Keratinocyte (primary cell): ENCODE measurements around the gene PTPRD. TPM values are rescaled to one million over a fixed set of nuclear protein-coding genes. Genes with fewer than 3 reads are reported as not detected.

Experiments
- DNase-seq: peaks from one replicate; pipeline ENCODE4 v3.0.0-alpha.2; 2011; ENCODE audit warnings: low read depth, missing footprints, low spot score
- FAIRE-seq: peaks from 2 replicates; lab custom pipeline; 2011; peaks lifted over from hg19 to GRCh38; lab: Jason Lieb, UNC
- H2AFZ ChIP-seq: 2 replicates; pipeline ENCODE4 v1.6.0; 2012; ENCODE audit warnings: low read length, control low read depth, inconsistent platforms; ENCODE audit not compliant: control insufficient read depth
- H3K27ac ChIP-seq: 2 replicates; pipeline ENCODE4 v1.5.1; 2011; ENCODE audit warnings: low read length; ENCODE audit not compliant: control insufficient read depth, insufficient read depth
- H3K27me3 ChIP-seq: 3 replicates; pipeline ENCODE4 v1.6.0; 2011; ENCODE audit warnings: low read length; ENCODE audit not compliant: control insufficient read depth, insufficient read depth; ENCODE audit errors: extremely low read depth
- H3K36me3 ChIP-seq, 2 experiments: 2 replicates in 1 of 2; 3 replicates in 1 of 2; pipeline ENCODE4 v1.5.1; 2011; ENCODE audit warnings: low read length in 2 of 2, mild to moderate bottlenecking in 1 of 2; ENCODE audit not compliant: control insufficient read depth in 2 of 2, insufficient read depth in 2 of 2; ENCODE audit errors: extremely low read depth in 1 of 2
- H3K4me1 ChIP-seq: 3 replicates; pipeline ENCODE4 v1.5.1; 2011; ENCODE audit warnings: low read length; ENCODE audit not compliant: control insufficient read depth, insufficient read depth; ENCODE audit errors: extremely low read depth
- H3K4me2 ChIP-seq: 3 replicates; pipeline ENCODE4 v1.6.0; 2011; ENCODE audit warnings: low read depth, low read length; ENCODE audit not compliant: control insufficient read depth, insufficient read depth; ENCODE audit errors: extremely low read depth
- H3K4me3 ChIP-seq, 3 experiments: fragments of 200-600 bp in 1 of 3; sonication (generic) in 1 of 3; 2 replicates in 2 of 3; 3 replicates in 1 of 3; pipeline ENCODE4 v1.5.1; 2011 to 2016; ENCODE audit warnings: low read length in 3 of 3, mild to moderate bottlenecking in 3 of 3, control low read depth in 2 of 3, inconsistent platforms in 1 of 3, low read depth in 1 of 3, mixed read lengths in 1 of 3, mixed run types in 1 of 3, moderate library complexity in 1 of 3; ENCODE audit not compliant: control insufficient read depth in 2 of 3, insufficient read depth in 2 of 3; ENCODE audit errors: extremely low read depth in 1 of 3
- H3K79me2 ChIP-seq: 2 replicates; pipeline ENCODE4 v1.6.0; 2012; ENCODE audit warnings: low read length; ENCODE audit not compliant: control insufficient read depth, insufficient read depth
- H3K9ac ChIP-seq: 3 replicates; pipeline ENCODE4 v1.6.0; 2011; ENCODE audit warnings: low read length; ENCODE audit not compliant: control insufficient read depth, insufficient read depth; ENCODE audit errors: extremely low read depth
- H3K9me1 ChIP-seq: 3 replicates; pipeline ENCODE4 v1.6.0; 2011; ENCODE audit warnings: low read length; ENCODE audit not compliant: control insufficient read depth, insufficient read depth; ENCODE audit errors: extremely low read depth
- H3K9me3 ChIP-seq: 2 replicates; pipeline ENCODE4 v1.5.1; 2012; ENCODE audit warnings: low read depth, low read length; ENCODE audit not compliant: control insufficient read depth
- H4K20me1 ChIP-seq: 3 replicates; pipeline ENCODE4 v1.6.0; 2011; ENCODE audit warnings: low read length; ENCODE audit not compliant: control insufficient read depth, insufficient read depth; ENCODE audit errors: extremely low read depth
- EZH2 ChIP-seq: IDR thresholded peaks from one replicate; pipeline ENCODE4 v1.6.1; 2012; ENCODE audit warnings: inconsistent platforms, mild to moderate bottlenecking, low read length, moderate library complexity
- dilution Hi-C: fragments of 300-500 bp; cut with MboI; formaldehyde crosslinking; loops from one replicate; pipeline ENCODE4 v1.7.0; 2020; ENCODE audit warnings: low sequenced_read_pairs; ENCODE audit not compliant: extremely low pct_ligation_motif_present
- polyA plus RNA-seq, 5 experiments: library from polyadenylated mRNA; depleted of rRNA in 3 of 5; stranded (reverse) in 3 of 5; stranded (forward) in 1 of 5; unstranded in 1 of 5; fragments of >200 nt; gene quantifications; 1 replicate in 1 of 5; 2 replicates in 3 of 5; 3 replicates in 1 of 5; pipeline versions ENCODE4 v1.2.1 to v1.2.3, GENCODE V29; 2011 to 2012; ENCODE audit warnings: missing spikeins in 2 of 5, low read depth in 1 of 5, low replicate concordance in 1 of 5
- TF ChIP-seq, protein P1 (sequence below), 3 experiments: IDR thresholded peaks in 1 of 3; conservative IDR thresholded peaks in 1 of 3; optimal IDR thresholded peaks in 1 of 3; 2 replicates in 2 of 3; 3 replicates in 1 of 3; pipeline versions ENCODE3 to v1.5.1; 2011; ENCODE audit warnings: low read length in 3 of 3, mild to moderate bottlenecking in 3 of 3, moderate library complexity in 2 of 3, control low read depth in 1 of 3, inconsistent platforms in 1 of 3; ENCODE audit not compliant: insufficient read depth in 2 of 3; ENCODE audit errors: extremely low read depth in 1 of 3

Gene PTPRD
- polyA plus RNA-seq, 1 donor (not counting 4 experiments of a cell fraction or from before 2014, with no cell fraction given) = 0.10 TPM

DNA sequence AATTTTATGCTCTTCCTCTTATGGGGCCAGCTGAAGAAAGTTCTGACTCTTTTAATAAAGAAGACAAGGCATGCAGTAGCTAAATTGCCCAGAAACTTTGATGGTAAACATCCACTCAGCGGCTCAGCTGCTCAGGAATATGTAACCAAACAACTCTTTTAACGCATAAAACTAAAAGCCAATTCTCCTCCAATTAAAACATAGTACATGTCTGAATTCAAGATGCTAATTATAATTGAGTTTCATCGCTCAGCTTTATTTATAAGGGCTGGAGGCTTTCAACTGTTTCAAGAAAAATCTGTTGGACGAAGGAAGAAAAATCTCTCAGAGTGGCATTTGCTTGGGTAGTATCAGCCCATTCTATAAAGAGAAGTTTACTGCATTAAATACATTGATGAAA is 359.5 kb downstream of the PTPRD start:
- no peaks in the 10 kb centered on the region for H3K27me3 ChIP-seq
- H3K79me2 ChIP-seq = no peaks in the 10 kb centered on the region
- no peaks in the 10 kb centered on the region for H3K4me1 ChIP-seq
- TF ChIP-seq, protein P1, sequence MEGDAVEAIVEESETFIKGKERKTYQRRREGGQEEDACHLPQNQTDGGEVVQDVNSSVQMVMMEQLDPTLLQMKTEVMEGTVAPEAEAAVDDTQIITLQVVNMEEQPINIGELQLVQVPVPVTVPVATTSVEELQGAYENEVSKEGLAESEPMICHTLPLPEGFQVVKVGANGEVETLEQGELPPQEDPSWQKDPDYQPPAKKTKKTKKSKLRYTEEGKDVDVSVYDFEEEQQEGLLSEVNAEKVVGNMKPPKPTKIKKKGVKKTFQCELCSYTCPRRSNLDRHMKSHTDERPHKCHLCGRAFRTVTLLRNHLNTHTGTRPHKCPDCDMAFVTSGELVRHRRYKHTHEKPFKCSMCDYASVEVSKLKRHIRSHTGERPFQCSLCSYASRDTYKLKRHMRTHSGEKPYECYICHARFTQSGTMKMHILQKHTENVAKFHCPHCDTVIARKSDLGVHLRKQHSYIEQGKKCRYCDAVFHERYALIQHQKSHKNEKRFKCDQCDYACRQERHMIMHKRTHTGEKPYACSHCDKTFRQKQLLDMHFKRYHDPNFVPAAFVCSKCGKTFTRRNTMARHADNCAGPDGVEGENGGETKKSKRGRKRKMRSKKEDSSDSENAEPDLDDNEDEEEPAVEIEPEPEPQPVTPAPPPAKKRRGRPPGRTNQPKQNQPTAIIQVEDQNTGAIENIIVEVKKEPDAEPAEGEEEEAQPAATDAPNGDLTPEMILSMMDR (optimal IDR thresholded peaks at IDR 0.05 in 1 of 3, IDR thresholded peaks at IDR 0.05 in 1 of 3, conservative IDR thresholded peaks at IDR 0.05 in 1 of 3; ENCODE audit: extremely low read depth in 1 of 3, insufficient read depth in 2 of 3, low read length in 3 of 3) = no peak
- TF ChIP-seq EZH2 = no peak
- H3K4me2 ChIP-seq = no peak overlapping the region
- H3K9ac ChIP-seq = no peak overlapping the region
- no peak overlapping the region for H2AFZ ChIP-seq
- dilution Hi-C loops = no loop called here
- no peak overlapping the region for H3K4me3 ChIP-seq
- H3K9me1 ChIP-seq = no peaks in the 10 kb centered on the region
- no peaks in the 10 kb centered on the region for H4K20me1 ChIP-seq
- no peak overlapping the region for H3K27ac ChIP-seq
- no peaks in the 10 kb centered on the region for H3K36me3 ChIP-seq
- no peaks in the 10 kb centered on the region for H3K9me3 ChIP-seq
- FAIRE-seq (no peak), DNase-seq (no peak)

DNA sequence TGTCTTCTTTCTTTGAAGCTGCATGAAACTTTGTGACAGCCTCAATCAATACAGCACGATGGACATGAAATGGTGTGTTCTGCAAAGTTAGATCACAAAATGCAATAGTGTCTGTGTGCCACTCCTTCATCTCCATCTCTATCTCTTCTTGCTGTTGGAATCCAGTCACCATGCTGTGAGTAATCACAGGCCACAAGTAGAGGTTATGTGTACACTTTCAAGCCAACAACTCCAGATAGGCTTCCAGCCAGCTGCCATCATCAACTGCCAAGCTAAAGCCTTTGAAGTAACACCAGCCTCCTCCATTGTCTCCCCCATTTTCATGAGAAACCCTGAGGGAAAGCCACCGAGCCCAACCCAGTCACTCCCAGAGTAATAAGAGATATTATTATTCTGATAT is 360.6 kb downstream of the PTPRD start:
- H3K79me2 ChIP-seq = no peaks in the 10 kb centered on the region
- DNase-seq (no peak), FAIRE-seq (no peak)

More for the DNA sequence above, 360.6 kb downstream of the PTPRD start:
- dilution Hi-C loops = no loop called here
- no peak overlapping the region for H2AFZ ChIP-seq
- H3K4me3 ChIP-seq = no peak overlapping the region
- H3K27ac ChIP-seq = no peak overlapping the region
- H3K4me2 ChIP-seq = no peak overlapping the region
- H3K4me1 ChIP-seq = no peaks in the 10 kb centered on the region
- H3K9me1 ChIP-seq = no peaks in the 10 kb centered on the region
- TF ChIP-seq, protein P1 (optimal IDR thresholded peaks at IDR 0.05 in 1 of 3, IDR thresholded peaks at IDR 0.05 in 1 of 3, conservative IDR thresholded peaks at IDR 0.05 in 1 of 3; ENCODE audit: extremely low read depth in 1 of 3, insufficient read depth in 2 of 3, low read length in 3 of 3) = no peak
- no peaks in the 10 kb centered on the region for H3K36me3 ChIP-seq
- no peaks in the 10 kb centered on the region for H3K27me3 ChIP-seq
- no peaks in the 10 kb centered on the region for H4K20me1 ChIP-seq
- H3K9ac ChIP-seq = no peak overlapping the region
- no peaks in the 10 kb centered on the region for H3K9me3 ChIP-seq
